SH-SY5Y (cell line): ENCODE results near the gene HSD11B1L.

ENCODE experiments used
- GATA2 ChIP-seq: IDR thresholded peaks from 2 replicates; pipeline ENCODE4 v1.6.1; 2011; ENCODE audit warnings: mild to moderate bottlenecking, low read depth, low read length
- GATA3 ChIP-seq: IDR thresholded peaks from 2 replicates; pipeline ENCODE4 v1.6.1; 2011; ENCODE audit warnings: low read depth, mild to moderate bottlenecking, low read length, moderate library complexity

HSD11B1L gene

GRCh38 chr19:5654931-5655330 is 25.9 kb upstream of the HSD11B1L start:
- TF ChIP-seq GATA2, result no peak
- TF ChIP-seq GATA3, result no peak

- TF ChIP-seq GATA3 (no peak), GATA2 (no peak)
These were observed 25.4 kb upstream of the HSD11B1L start for GRCh38 chr19:5655412-5655811.

GRCh38 chr19:5661483-5661882 is 19.3 kb upstream of the HSD11B1L start:
- TF ChIP-seq GATA2, result no peak
- no peak for TF ChIP-seq GATA3

- TF ChIP-seq GATA3 (no peak), GATA2 (no peak)
These were observed 16.9 kb upstream of the HSD11B1L start for GRCh38 chr19:5663904-5664303.

GRCh38 chr19:5664515-5664914 is 16.3 kb upstream of the HSD11B1L start:
- no peak for TF ChIP-seq GATA3
- TF ChIP-seq GATA2, result no peak

GRCh38 chr19:5665781-5666513 is 14.9 kb upstream of the HSD11B1L start:
- TF ChIP-seq GATA2 (no peak), GATA3 (no peak)

- TF ChIP-seq GATA3 (no peak), GATA2 (no peak)
These were observed 13.8 kb upstream of the HSD11B1L start for GRCh38 chr19:5666921-5667610.

- no peak for TF ChIP-seq GATA3
- no peak for TF ChIP-seq GATA2
These were observed 13.0 kb upstream of the HSD11B1L start for GRCh38 chr19:5667751-5668271.

- no peak for TF ChIP-seq GATA2
- TF ChIP-seq GATA3, result no peak
These were observed 11.6 kb upstream of the HSD11B1L start for GRCh38 chr19:5669212-5669611.

GRCh38 chr19:5671600-5671999 is 9.2 kb upstream of the HSD11B1L start:
- TF ChIP-seq GATA2, result no peak
- no peak for TF ChIP-seq GATA3

GRCh38 chr19:5672708-5673459 is 7.9 kb upstream of the HSD11B1L start:
- TF ChIP-seq GATA2 (no peak), GATA3 (no peak)

GRCh38 chr19:5673752-5674151 is 7.1 kb upstream of the HSD11B1L start:
- TF ChIP-seq GATA3 (no peak), GATA2 (no peak)

GRCh38 chr19:5674714-5675113 is 6.1 kb upstream of the HSD11B1L start:
- TF ChIP-seq GATA3 (no peak), GATA2 (no peak)

GRCh38 chr19:5676105-5676771 is 4.6 kb upstream of the HSD11B1L start:
- TF ChIP-seq GATA2 (no peak), GATA3 (no peak)
